Chondrocyte (in vitro differentiated cells): ENCODE measurements around the gene IGSF21. TPM values are rescaled to one million over a fixed set of nuclear protein-coding genes. Genes with fewer than 3 reads are reported as not detected.

ENCODE experiments used
- DNase-seq: peaks from one replicate; pipeline ENCODE4 v3.0.0; 2021; ENCODE audit warnings: mixed read lengths, low spot score
- H3K27ac Mint-ChIP-seq: one replicate; pipeline ENCODE4 v1.8.0; 2021; ENCODE audit warnings: mild to moderate bottlenecking, moderate library complexity, mixed read lengths; ENCODE audit not compliant: unreplicated experiment
- H3K27me3 Mint-ChIP-seq: 2 replicates; pipeline ENCODE4 v1.8.0; 2021; ENCODE audit warnings: low read depth, mixed read lengths
- H3K36me3 Mint-ChIP-seq: 2 replicates; pipeline ENCODE4 v1.8.0; 2021; ENCODE audit warnings: low read depth, mixed read lengths
- H3K4me1 Mint-ChIP-seq: 2 replicates; pipeline ENCODE4 v1.8.0; 2021; ENCODE audit warnings: low read depth, mild to moderate bottlenecking, mixed read lengths
- H3K4me3 Mint-ChIP-seq: one replicate; pipeline ENCODE4 v1.8.0; 2021; ENCODE audit warnings: mild to moderate bottlenecking, moderate library complexity, mixed read lengths; ENCODE audit not compliant: unreplicated experiment
- H3K9me3 Mint-ChIP-seq: 2 replicates; pipeline ENCODE4 v1.8.0; 2021; ENCODE audit warnings: low read depth, mixed read lengths
- CTCF ChIP-seq: fragments of 200-600 bp; sonication (generic); IDR thresholded peaks from 2 replicates; pipeline ENCODE4 v1.5.0; 2021; ENCODE audit warnings: antibody characterized with exemption, mild to moderate bottlenecking, moderate library complexity
- total RNA-seq: library from RNA; stranded (reverse); gene quantifications from 3 replicates; pipeline ENCODE4 v1.2.1, GENCODE V29; 2021

IGSF21 gene
- total RNA-seq, 1 donor from 2014 or later = not detected

GRCh38 chr1:18240906-18241305 lies 133.3 kb downstream of the IGSF21 start:
- no peak overlapping the region for H3K4me3 Mint-ChIP-seq
- no peaks in the 10 kb centered on the region for H3K4me1 Mint-ChIP-seq
- H3K9me3 Mint-ChIP-seq = no peaks in the 10 kb centered on the region
- H3K27ac Mint-ChIP-seq = no peak overlapping the region
- no peaks in the 10 kb centered on the region for H3K36me3 Mint-ChIP-seq
- H3K27me3 Mint-ChIP-seq = peaks cover 4% of the 10 kb centered on the region
- no peak for TF ChIP-seq CTCF
- peak; percentile 11 for DNase-seq

GRCh38 chr1:18241891-18242290 lies 134.3 kb downstream of the IGSF21 start:
- Mint-ChIP-seq H3K4me1 (no peaks in the 10 kb centered on the region), H3K27ac (no peak overlapping the region), H3K36me3 (no peaks in the 10 kb centered on the region), H3K27me3 (peaks cover 8% of the 10 kb centered on the region), H3K4me3 (no peak overlapping the region), H3K9me3 (no peaks in the 10 kb centered on the region)
- no peak for TF ChIP-seq CTCF
- DNase-seq = no peak

DNA sequence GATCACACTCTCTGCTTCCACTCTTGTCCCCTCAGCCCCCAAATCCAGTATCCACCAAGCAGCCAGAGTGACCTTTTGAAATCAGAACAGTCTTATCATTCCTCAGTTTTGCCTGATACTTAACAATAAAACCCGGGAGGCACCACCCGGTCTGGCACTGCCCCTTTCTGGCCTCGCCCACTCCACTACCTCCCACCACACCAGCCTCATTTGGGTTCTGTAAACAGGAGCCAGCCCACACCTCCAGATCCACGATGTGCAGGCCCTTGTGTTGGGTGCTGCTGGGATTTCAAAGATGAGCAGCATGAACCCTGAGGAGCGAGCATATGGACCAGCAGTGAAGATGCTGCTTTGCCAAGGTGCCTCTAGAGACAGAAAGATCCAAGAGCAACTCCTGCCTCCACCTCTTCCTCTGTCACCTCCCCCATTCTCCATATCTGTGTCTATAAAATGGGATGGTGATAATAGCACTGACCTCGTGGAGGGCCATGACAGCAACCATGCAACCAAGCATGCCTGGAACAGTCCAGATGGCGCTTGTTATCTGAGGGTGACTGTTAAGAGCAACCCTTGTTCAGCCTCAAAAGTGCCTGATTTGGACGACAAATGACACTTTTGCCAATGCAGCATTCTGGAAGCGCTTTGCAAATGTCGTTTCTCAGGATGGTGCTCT lies 136.0 kb downstream of the IGSF21 start:
- H3K27me3 Mint-ChIP-seq = peaks cover 8% of the 10 kb centered on the region
- no peak overlapping the region for H3K4me3 Mint-ChIP-seq
- no peak overlapping the region for H3K27ac Mint-ChIP-seq
- DNase-seq = peak; percentile 55
- no peaks in the 10 kb centered on the region for H3K4me1 Mint-ChIP-seq
- no peak for TF ChIP-seq CTCF
- H3K36me3 Mint-ChIP-seq = no peaks in the 10 kb centered on the region
- no peaks in the 10 kb centered on the region for H3K9me3 Mint-ChIP-seq

GRCh38 chr1:18244762-18245161 lies 137.2 kb downstream of the IGSF21 start:
- TF ChIP-seq CTCF = no peak
- no peaks in the 10 kb centered on the region for H3K36me3 Mint-ChIP-seq
- H3K27ac Mint-ChIP-seq = no peak overlapping the region
- H3K27me3 Mint-ChIP-seq = peaks cover 10% of the 10 kb centered on the region
- H3K4me1 Mint-ChIP-seq = no peaks in the 10 kb centered on the region
- DNase-seq = no peak
- H3K9me3 Mint-ChIP-seq = no peaks in the 10 kb centered on the region
- H3K4me3 Mint-ChIP-seq = no peak overlapping the region

DNA sequence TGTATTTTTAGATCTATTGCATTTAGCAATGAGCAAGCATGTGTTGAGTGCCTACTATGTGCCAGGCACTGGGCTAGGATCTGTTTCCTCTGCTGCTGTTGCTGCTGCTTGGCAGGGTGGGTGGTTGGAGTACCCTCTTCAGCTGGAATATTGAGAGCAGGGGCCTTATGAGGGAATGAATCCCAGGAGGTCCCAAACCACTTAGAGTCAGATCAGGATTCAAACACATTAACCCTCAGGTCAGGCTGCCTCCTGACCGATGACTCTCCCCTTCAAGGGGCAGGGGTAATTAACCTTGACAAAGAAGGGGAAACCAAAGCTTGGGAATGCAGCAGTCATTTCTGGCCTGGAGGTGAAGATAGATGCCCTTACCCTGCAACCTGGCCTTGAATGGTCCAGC lies 138.0 kb downstream of the IGSF21 start:
- H3K27me3 Mint-ChIP-seq = peaks cover 13% of the 10 kb centered on the region
- no peak for DNase-seq

More for the DNA sequence above, 138.0 kb downstream of the IGSF21 start:
- Mint-ChIP-seq H3K4me3 (no peak overlapping the region), H3K36me3 (no peaks in the 10 kb centered on the region), H3K27ac (no peak overlapping the region), H3K9me3 (peaks cover under 1% of the 10 kb centered on the region), H3K4me1 (no peaks in the 10 kb centered on the region)
- no peak for TF ChIP-seq CTCF
